SK-N-SH treated with all-trans-retinoic acid at 6 μM for 48 hours (cell line): Measurements from ENCODE around the gene CEP89.

Experiments
- ATAC-seq: fragments of 200-7000 bp; cut with Tn5 transposase; 3 replicates; pipeline ENCODE4 v1.9.1; 2020; ENCODE audit warnings: mild to moderate bottlenecking, moderate library complexity
- ARNTL ChIP-seq: fragments of 450-650 bp; formaldehyde crosslinking; IDR thresholded peaks from 2 replicates; pipeline ENCODE4 v1.5.0; 2020; ENCODE audit warnings: low read depth, mild to moderate bottlenecking, moderate library complexity, borderline replicate concordance
- BACH2 ChIP-seq: fragments of 250-450 bp; sonication (Bioruptor Pico); IDR thresholded peaks from 2 replicates; pipeline ENCODE4 v1.9.0; 2021; ENCODE audit warnings: mild to moderate bottlenecking, borderline replicate concordance
- CREB5 ChIP-seq: fragments of 250-450 bp; sonication (Bioruptor Pico); IDR thresholded peaks from 2 replicates; pipeline ENCODE4 v1.5.1; 2020; ENCODE audit warnings: low read depth, mild to moderate bottlenecking, moderate library complexity
- CSDC2 ChIP-seq: fragments of 250-450 bp; sonication (Bioruptor Pico); IDR thresholded peaks from 2 replicates; pipeline ENCODE4 v1.5.0; 2020; ENCODE audit warnings: mild to moderate bottlenecking, moderate library complexity
- CSRNP3 ChIP-seq: fragments of 250-450 bp; sonication (Bioruptor Pico); IDR thresholded peaks from 2 replicates; pipeline ENCODE4 v1.5.1; 2021; ENCODE audit warnings: mild to moderate bottlenecking, moderate library complexity
- ESRRG ChIP-seq: fragments of 250-450 bp; sonication (Bioruptor Pico); IDR thresholded peaks from 2 replicates; pipeline ENCODE4 v1.6.1; 2021; ENCODE audit warnings: mild to moderate bottlenecking
- GLIS3 ChIP-seq: fragments of 250-450 bp; sonication (Bioruptor Pico); IDR thresholded peaks from 2 replicates; pipeline ENCODE4 v1.5.0; 2020; ENCODE audit warnings: mild to moderate bottlenecking, moderate library complexity
- ISL1 ChIP-seq: fragments of 250-450 bp; sonication (Bioruptor Pico); IDR thresholded peaks from 2 replicates; pipeline ENCODE4 v2.1.2; 2022; ENCODE audit warnings: mild to moderate bottlenecking, moderate library complexity
- OSR1 ChIP-seq: fragments of 250-450 bp; sonication (Bioruptor Pico); IDR thresholded peaks from 2 replicates; pipeline ENCODE4 v1.8.0; 2022; ENCODE audit warnings: moderate library complexity, mild to moderate bottlenecking, inconsistent platforms
- PATZ1 ChIP-seq: fragments of 250-450 bp; sonication (Bioruptor Pico); IDR thresholded peaks from 2 replicates; pipeline ENCODE4 v1.8.0; 2020; ENCODE audit warnings: mild to moderate bottlenecking, moderate library complexity, borderline replicate concordance
- POU6F1 ChIP-seq: fragments of 250-450 bp; sonication (Bioruptor Pico); IDR thresholded peaks from 2 replicates; pipeline ENCODE4 v1.8.0; 2021; ENCODE audit warnings: low read depth, mild to moderate bottlenecking, moderate library complexity, borderline replicate concordance
- PPARA ChIP-seq: fragments of 250-450 bp; sonication (Bioruptor Pico); IDR thresholded peaks from 2 replicates; pipeline ENCODE4 v1.5.0; 2020; ENCODE audit warnings: mild to moderate bottlenecking, borderline replicate concordance
- RARB ChIP-seq: fragments of 250-450 bp; sonication (Bioruptor Pico); IDR thresholded peaks from 2 replicates; pipeline ENCODE4 v1.8.0; 2021; ENCODE audit warnings: mild to moderate bottlenecking, moderate library complexity
- SNAI2 ChIP-seq: fragments of 250-450 bp; sonication (Bioruptor Pico); IDR thresholded peaks from 2 replicates; pipeline ENCODE4 v1.5.0; 2020; ENCODE audit warnings: mild to moderate bottlenecking, moderate library complexity
- TCF4 ChIP-seq: fragments of 250-450 bp; sonication (Bioruptor Pico); IDR thresholded peaks from 2 replicates; pipeline ENCODE4 v1.8.0; 2021; ENCODE audit warnings: mild to moderate bottlenecking, moderate library complexity, borderline replicate concordance
- TOX ChIP-seq: fragments of 250-450 bp; sonication (Bioruptor Pico); IDR thresholded peaks from 2 replicates; pipeline ENCODE4 v1.8.0; 2021; ENCODE audit warnings: mild to moderate bottlenecking, moderate library complexity, borderline replicate concordance
- TSHZ2 ChIP-seq: fragments of 250-450 bp; sonication (Bioruptor Pico); IDR thresholded peaks from 2 replicates; pipeline ENCODE4 v1.5.0; 2020; ENCODE audit warnings: mild to moderate bottlenecking, moderate library complexity
- ZC3H10 ChIP-seq: fragments of 250-450 bp; sonication (Bioruptor Pico); IDR thresholded peaks from 2 replicates; pipeline ENCODE4 v1.5.1; 2021; ENCODE audit warnings: mild to moderate bottlenecking, moderate library complexity
- ZFP3 ChIP-seq: fragments of 250-450 bp; sonication (Bioruptor Pico); IDR thresholded peaks from 2 replicates; pipeline ENCODE4 v1.5.0; 2020; ENCODE audit warnings: mild to moderate bottlenecking, moderate library complexity
- ZFP30 ChIP-seq: fragments of 450-650 bp; formaldehyde crosslinking; IDR thresholded peaks from 2 replicates; pipeline ENCODE4 v1.5.0; 2022; ENCODE audit warnings: mild to moderate bottlenecking, moderate library complexity
- ZNF70 ChIP-seq: fragments of 450-650 bp; formaldehyde crosslinking; IDR thresholded peaks from 2 replicates; pipeline ENCODE4 v1.5.0; 2020; ENCODE audit warnings: mild to moderate bottlenecking, moderate library complexity
- ZNF8 ChIP-seq: fragments of 450-650 bp; formaldehyde crosslinking; IDR thresholded peaks from 2 replicates; pipeline ENCODE4 v1.5.0; 2020; ENCODE audit warnings: mild to moderate bottlenecking, moderate library complexity

CEP89 gene

GRCh38 chr19:32866564-32867265 lies 105.0 kb downstream of the CEP89 start:
- no peak for TF ChIP-seq SNAI2 (CRISPR knock-in tag)
- TF ChIP-seq ARNTL: no peak
- TF ChIP-seq POU6F1 (CRISPR knock-in tag): no peak
- TF ChIP-seq ZC3H10 (CRISPR knock-in tag): no peak
- TF ChIP-seq RARB (CRISPR knock-in tag): no peak
- TF ChIP-seq GLIS3 (CRISPR knock-in tag): no peak
- no peak for TF ChIP-seq ZFP30 (CRISPR knock-in tag)
- TF ChIP-seq ZNF70: no peak
- no peak for TF ChIP-seq PPARA (CRISPR knock-in tag)
- TF ChIP-seq ISL1 (CRISPR knock-in tag): no peak
- no peak for TF ChIP-seq CSRNP3 (CRISPR knock-in tag)
- TF ChIP-seq PATZ1 (CRISPR knock-in tag): no peak
- TF ChIP-seq TSHZ2: no peak
- no peak for TF ChIP-seq ESRRG (CRISPR knock-in tag)
- TF ChIP-seq OSR1 (CRISPR knock-in tag): no peak
- no peak for TF ChIP-seq TCF4 (CRISPR knock-in tag)
- no peak for TF ChIP-seq ZNF8 (CRISPR knock-in tag)
- no peak for TF ChIP-seq BACH2 (CRISPR knock-in tag)
- no peak for TF ChIP-seq CSDC2 (CRISPR knock-in tag)
- TF ChIP-seq ZFP3 (CRISPR knock-in tag): no peak
- no peak; the same call in 2 of the 3 replicates for ATAC-seq

- no peak for TF ChIP-seq CSDC2 (CRISPR knock-in tag)
- no peak for TF ChIP-seq TOX
- no peak for TF ChIP-seq ZNF70
- no peak for TF ChIP-seq SNAI2 (CRISPR knock-in tag)
- TF ChIP-seq ZFP3 (CRISPR knock-in tag): no peak
- TF ChIP-seq ZC3H10 (CRISPR knock-in tag): no peak
- TF ChIP-seq BACH2 (CRISPR knock-in tag): no peak
- TF ChIP-seq GLIS3 (CRISPR knock-in tag): no peak
- TF ChIP-seq OSR1 (CRISPR knock-in tag): no peak
- no peak for TF ChIP-seq PPARA (CRISPR knock-in tag)
- TF ChIP-seq TSHZ2: no peak
- no peak for TF ChIP-seq ISL1 (CRISPR knock-in tag)
- no peak for TF ChIP-seq ESRRG (CRISPR knock-in tag)
- TF ChIP-seq ZNF8 (CRISPR knock-in tag): no peak
- no peak for TF ChIP-seq ZFP30 (CRISPR knock-in tag)
- TF ChIP-seq POU6F1 (CRISPR knock-in tag): no peak
- TF ChIP-seq RARB (CRISPR knock-in tag): no peak
- no peak for TF ChIP-seq ARNTL
- no peak for TF ChIP-seq CREB5 (CRISPR knock-in tag)
- ATAC-seq: no peak; the same call in 2 of the 3 replicates
These were observed 105.7 kb downstream of the CEP89 start for GRCh38 chr19:32866061-32866460.
